ENCODE results near the gene RARRES2.

DNA sequence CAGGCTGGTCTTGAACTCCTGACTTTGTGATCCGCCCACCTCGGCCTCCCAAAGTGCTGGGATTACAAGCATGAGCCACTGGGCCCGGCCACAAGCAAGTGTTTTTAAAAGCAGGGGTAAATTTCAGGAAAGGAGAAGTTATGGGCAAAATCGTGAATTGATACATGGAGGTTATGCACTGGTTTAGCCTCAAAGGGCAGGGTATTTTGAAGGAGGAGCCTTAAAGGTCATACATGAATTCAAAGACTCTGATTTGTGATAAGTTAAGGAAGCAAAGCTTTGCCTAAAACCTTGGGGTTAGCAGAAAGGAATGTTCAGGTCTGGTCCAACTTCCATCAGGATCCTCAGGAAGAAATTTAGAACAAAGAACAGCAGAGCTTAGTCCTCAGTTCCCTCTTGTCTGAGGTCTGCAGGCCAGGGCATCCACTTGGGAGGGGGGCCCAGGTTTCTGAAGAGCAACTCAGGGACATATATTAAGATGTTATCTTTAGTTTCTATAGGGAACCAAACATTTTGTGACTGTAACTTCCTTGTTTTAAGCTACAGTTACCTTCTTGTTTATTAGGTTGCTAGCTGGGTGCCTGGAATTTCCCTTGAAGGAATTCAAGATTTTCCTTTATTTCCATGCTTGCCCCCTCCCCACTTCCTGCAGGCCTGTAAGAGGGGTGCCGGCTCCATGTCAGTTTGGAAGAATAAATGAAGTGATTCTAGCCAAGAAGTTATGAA lies 24.4 kb upstream of the RARRES2 start:
- no peak for TF ChIP-seq POLR2A (IDR thresholded peaks at IDR 0.05; ENCODE audit: low read length)
- no peak for TF ChIP-seq GATA1 (IDR thresholded peaks at IDR 0.05; ENCODE audit: low read depth, low read length)

Data from erythroblast (primary cell).